Endothelial cell of umbilical vein (primary cell): Measurements from ENCODE around the gene NEURL2.

Experiments used
- EZH2 ChIP-seq: IDR thresholded peaks from 2 replicates; pipeline ENCODE4 v1.6.1; 2012; ENCODE audit warnings: borderline replicate concordance, low read depth, mild to moderate bottlenecking, moderate library complexity, low read length, inconsistent platforms; ENCODE audit not compliant: severe bottlenecking
- FOS ChIP-seq: IDR thresholded peaks from 2 replicates; pipeline ENCODE4 v1.6.1; 2011; ENCODE audit warnings: mild to moderate bottlenecking, low read length, moderate library complexity, borderline replicate concordance; ENCODE audit not compliant: insufficient read depth
- GATA2 ChIP-seq: IDR thresholded peaks from 2 replicates; pipeline ENCODE4 v1.7.0; 2011; ENCODE audit warnings: low read depth, mild to moderate bottlenecking, moderate library complexity, mixed read lengths, low read length; ENCODE audit not compliant: insufficient read length, insufficient read depth
- JUN ChIP-seq: IDR thresholded peaks from 2 replicates; pipeline ENCODE4 v1.6.1; 2011; ENCODE audit warnings: borderline replicate concordance, low read depth; ENCODE audit not compliant: insufficient read length, insufficient read depth
- MYC ChIP-seq: IDR thresholded peaks from one replicate; pipeline ENCODE4 v1.6.1; 2011; ENCODE audit warnings: mild to moderate bottlenecking, low read depth, low read length
- POLR2A ChIP-seq: IDR thresholded peaks from 2 replicates; pipeline ENCODE4 v1.6.1; 2012; ENCODE audit warnings: low read depth, mild to moderate bottlenecking, control low read depth, low read length
- POLR2AphosphoS5 ChIP-seq: IDR thresholded peaks from 2 replicates; pipeline ENCODE4 v1.6.1; 2012; ENCODE audit warnings: low read depth, mild to moderate bottlenecking, control low read depth, low read length, moderate library complexity; ENCODE audit not compliant: insufficient read depth
- TF ChIP-seq, protein P1 (sequence below), 2 donors: IDR thresholded peaks; 1 replicate in 1 of 2; 2 replicates in 1 of 2; pipeline ENCODE4 v1.5.1; 2011; ENCODE audit warnings: low read length in 2 of 2, mild to moderate bottlenecking in 2 of 2, moderate library complexity in 2 of 2, control low read depth in 1 of 2, inconsistent platforms in 1 of 2, low read depth in 1 of 2; ENCODE audit not compliant: insufficient read depth in 1 of 2; ENCODE audit errors: extremely low read depth in 1 of 2
- TF ChIP-seq, protein P2 (sequence below): IDR thresholded peaks from 2 replicates; pipeline ENCODE4 v1.6.1; 2011; ENCODE audit not compliant: insufficient read depth, insufficient read length

DNA sequence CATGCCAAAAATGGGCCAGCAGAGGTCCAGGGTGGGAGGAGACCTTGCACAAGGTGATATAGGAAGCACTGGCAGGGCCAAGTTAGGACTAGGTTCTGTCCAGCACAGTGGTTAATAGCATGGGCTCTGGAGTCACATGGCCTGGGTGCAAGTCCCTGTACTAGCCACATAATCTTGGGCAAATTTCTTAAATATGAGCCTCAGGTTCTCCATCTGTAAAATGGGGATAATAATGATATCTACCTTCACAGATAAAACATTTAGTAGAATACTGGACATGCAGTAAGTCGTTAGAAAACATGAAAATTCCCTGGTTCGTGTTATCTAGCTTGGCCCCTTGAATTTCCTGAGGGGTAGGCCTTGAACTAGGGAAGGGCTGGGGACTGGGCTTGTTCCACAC lies 6.3 kb upstream of the NEURL2 start:
- TF ChIP-seq, protein P1, sequence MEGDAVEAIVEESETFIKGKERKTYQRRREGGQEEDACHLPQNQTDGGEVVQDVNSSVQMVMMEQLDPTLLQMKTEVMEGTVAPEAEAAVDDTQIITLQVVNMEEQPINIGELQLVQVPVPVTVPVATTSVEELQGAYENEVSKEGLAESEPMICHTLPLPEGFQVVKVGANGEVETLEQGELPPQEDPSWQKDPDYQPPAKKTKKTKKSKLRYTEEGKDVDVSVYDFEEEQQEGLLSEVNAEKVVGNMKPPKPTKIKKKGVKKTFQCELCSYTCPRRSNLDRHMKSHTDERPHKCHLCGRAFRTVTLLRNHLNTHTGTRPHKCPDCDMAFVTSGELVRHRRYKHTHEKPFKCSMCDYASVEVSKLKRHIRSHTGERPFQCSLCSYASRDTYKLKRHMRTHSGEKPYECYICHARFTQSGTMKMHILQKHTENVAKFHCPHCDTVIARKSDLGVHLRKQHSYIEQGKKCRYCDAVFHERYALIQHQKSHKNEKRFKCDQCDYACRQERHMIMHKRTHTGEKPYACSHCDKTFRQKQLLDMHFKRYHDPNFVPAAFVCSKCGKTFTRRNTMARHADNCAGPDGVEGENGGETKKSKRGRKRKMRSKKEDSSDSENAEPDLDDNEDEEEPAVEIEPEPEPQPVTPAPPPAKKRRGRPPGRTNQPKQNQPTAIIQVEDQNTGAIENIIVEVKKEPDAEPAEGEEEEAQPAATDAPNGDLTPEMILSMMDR (IDR thresholded peaks at IDR 0.05; ENCODE audit: extremely low read depth in 1 of 2, insufficient read depth in 1 of 2, low read depth in 1 of 2, low read length in 2 of 2), result no peak
- TF ChIP-seq EZH2, result no peak
- TF ChIP-seq POLR2AphosphoS5, result no peak
- TF ChIP-seq GATA2, result no peak
- TF ChIP-seq, protein P2, sequence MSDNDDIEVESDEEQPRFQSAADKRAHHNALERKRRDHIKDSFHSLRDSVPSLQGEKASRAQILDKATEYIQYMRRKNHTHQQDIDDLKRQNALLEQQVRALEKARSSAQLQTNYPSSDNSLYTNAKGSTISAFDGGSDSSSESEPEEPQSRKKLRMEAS, result no peak
- TF ChIP-seq POLR2A, result no peak
- TF ChIP-seq FOS, result no peak
- TF ChIP-seq JUN, result no peak
- no peak for TF ChIP-seq MYC
